GM12864 (cell line): ENCODE measurements around the gene LAMA2.

ENCODE experiments used
- DNase-seq: peaks from one replicate; pipeline ENCODE4 v3.0.0-alpha.2; 2011; ENCODE audit warnings: low read depth
- H3K4me3 ChIP-seq: 2 replicates; pipeline ENCODE4 v1.5.1; 2011; ENCODE audit warnings: mild to moderate bottlenecking, low read depth, low read length, control low read depth
- CTCF ChIP-seq: IDR thresholded peaks from 2 replicates; pipeline ENCODE4 v1.5.1; 2011; ENCODE audit warnings: low read depth, mild to moderate bottlenecking, moderate library complexity, low read length, control low read depth, inconsistent platforms; ENCODE audit errors: missing control alignments

The LAMA2 gene

GRCh38 chr6:128929869-128930268 lies 46.9 kb downstream of the LAMA2 start:
- H3K4me3 ChIP-seq = no peak overlapping the region
- DNase-seq = no peak
- no peak for TF ChIP-seq CTCF

DNA sequence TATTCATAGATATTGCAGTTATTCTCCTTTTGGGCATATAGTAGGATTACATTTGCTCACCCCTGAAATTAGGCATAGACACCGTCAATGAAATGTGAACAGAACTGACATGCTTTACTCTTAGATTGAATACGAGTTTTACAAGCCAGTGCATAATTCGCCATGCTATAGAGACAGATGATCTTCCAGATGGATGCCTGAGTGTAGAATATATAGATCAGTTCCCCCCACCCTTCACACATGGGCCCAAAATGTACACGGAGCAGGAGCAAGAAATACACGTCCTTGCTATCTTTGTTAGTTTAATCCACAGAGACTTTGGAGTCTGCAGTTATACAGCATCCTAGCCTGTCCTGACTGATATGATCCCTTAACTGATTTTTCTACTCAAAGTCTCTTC lies 47.4 kb downstream of the LAMA2 start:
- DNase-seq = no peak
- no peak overlapping the region for H3K4me3 ChIP-seq

DNA sequence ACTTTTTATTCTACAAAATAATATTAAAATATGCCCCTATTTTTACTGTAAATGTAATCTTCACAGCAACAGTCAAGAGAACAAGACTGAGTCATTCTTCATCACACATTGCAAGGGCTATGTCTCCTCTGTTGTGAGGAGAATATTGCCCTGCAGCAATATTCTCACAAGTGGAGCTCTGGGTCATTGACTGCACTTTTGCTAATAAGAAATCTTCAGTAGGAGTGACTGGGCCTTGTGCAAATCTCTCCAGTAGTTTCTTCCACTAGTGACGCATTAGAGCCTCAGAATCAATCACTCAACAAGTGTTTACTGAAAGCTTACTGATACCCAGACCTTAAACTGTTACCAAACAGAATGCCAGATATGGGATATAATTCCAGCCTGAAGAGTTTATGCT lies 49.1 kb downstream of the LAMA2 start:
- no peak for TF ChIP-seq CTCF

More for the DNA sequence above, 47.4 kb downstream of the LAMA2 start:
- TF ChIP-seq CTCF = no peak

GRCh38 chr6:128950864-128951263 lies 67.9 kb downstream of the LAMA2 start:
- H3K4me3 ChIP-seq = no peak overlapping the region
- no peak for TF ChIP-seq CTCF
- DNase-seq = no peak

More for the DNA sequence above, 49.1 kb downstream of the LAMA2 start:
- H3K4me3 ChIP-seq = no peak overlapping the region
- DNase-seq = no peak

DNA sequence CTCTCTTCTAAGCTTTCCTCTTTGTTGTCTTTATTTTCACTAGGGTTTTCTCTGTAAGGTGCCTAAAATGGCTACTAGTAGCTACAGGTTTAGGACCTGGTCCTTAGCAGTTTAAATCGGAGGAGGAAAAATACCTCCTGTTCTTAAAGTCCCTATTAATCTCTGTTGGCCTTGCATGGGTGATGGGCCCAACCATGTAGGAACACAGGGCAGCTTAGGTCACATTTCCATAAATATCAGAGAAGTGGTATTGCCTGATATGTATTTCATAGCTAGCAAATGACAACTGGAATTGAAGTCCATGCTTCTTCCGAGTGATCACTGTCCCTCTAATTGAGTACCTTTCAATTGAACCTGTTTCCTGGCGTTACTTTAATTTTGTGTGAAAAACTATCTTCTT lies 70.0 kb downstream of the LAMA2 start:
- no peak for DNase-seq
- no peak for TF ChIP-seq CTCF
- no peak overlapping the region for H3K4me3 ChIP-seq

DNA sequence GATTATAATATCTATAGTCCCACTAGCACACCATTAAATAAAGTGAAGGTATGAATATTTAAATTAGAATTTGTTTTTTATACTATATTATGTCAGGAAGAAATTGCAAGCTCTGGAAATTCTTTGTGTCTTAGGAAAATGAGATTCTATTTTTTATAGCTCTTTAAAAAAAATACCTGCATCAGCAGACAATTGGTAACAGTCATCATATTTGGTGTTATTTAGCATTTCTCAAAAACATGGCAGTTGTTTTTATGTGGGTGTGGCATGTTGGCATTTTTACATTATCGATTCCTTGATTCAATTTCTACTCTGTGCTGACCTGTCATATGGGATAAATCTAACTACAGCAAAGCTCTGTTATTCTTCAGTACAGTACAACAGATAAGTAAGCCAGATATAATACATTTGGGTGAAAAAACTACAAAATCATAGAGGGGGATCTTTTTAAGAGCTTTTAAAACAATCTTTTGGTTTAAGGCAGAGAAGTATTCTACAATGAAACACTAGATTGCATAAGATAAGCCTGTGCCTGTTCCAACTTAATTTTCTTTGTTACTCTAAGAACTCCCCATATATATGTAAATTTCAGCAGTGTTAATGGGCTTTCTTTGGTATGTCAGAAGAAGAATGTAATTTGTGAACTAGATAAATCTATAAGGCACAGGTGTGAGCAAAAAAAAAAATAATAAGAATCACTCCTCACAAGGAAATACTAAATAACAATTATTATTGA lies 71.5 kb downstream of the LAMA2 start:
- H3K4me3 ChIP-seq = no peak overlapping the region
- TF ChIP-seq CTCF = no peak
- DNase-seq = no peak

DNA sequence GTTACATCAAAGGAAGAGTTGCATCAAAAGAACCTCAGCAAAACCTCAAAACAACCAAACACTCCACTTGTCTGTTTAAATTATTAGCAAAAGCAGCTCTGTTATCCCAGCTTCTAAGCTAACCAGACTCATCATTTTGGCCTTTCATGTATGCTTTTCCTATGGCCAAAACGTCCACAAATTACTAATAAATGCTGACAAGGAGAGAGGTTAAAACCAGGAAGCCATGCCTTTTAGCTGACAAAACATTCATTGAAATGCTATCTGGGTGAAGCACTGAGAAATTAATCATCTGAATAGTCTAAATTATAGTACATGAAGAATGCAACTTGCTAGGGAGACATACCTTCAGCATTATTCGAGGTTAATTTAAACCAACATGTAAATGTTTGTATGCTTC lies 80.6 kb downstream of the LAMA2 start:
- H3K4me3 ChIP-seq = no peak overlapping the region
- TF ChIP-seq CTCF = no peak
- DNase-seq = no peak
